CD14-positive monocyte (primary cell): Measurements from ENCODE around the gene PRSS1. TPM values are rescaled to one million over a fixed set of nuclear protein-coding genes. Genes with fewer than 3 reads are reported as not detected.

Experiments used
- DNase-seq, 3 donors: peaks; one replicate each; pipeline ENCODE4 v3.0.0-alpha.2; 2011 to 2022
- H2AFZ ChIP-seq: 2 replicates; pipeline ENCODE4 v1.6.0; 2012; ENCODE audit warnings: mild to moderate bottlenecking, low read depth, low read length, inconsistent platforms; ENCODE audit not compliant: insufficient read depth, poor library complexity, severe bottlenecking
- H3K27ac ChIP-seq, 2 donors: 1 replicate in 1 of 2; 2 replicates in 1 of 2; pipeline ENCODE4 v1.5.1; 2012 to 2013; ENCODE audit warnings: low read length in 2 of 2, control low read depth in 1 of 2, inconsistent platforms in 1 of 2, low read depth in 1 of 2, mild to moderate bottlenecking in 1 of 2
- H3K27me3 ChIP-seq, 2 donors: one replicate each; pipeline versions ENCODE4 v1.6.0 to v1.6.1; 2011 to 2013; ENCODE audit warnings: low read length in 2 of 2; ENCODE audit not compliant: control insufficient read depth in 2 of 2, insufficient read depth in 2 of 2
- H3K36me3 ChIP-seq, 2 donors: replicated peaks in 1 of 2; 1 replicate in 1 of 2; 2 replicates in 1 of 2; pipeline versions ENCODE4 v1.5.1 to v1.6.1; 2012 to 2013; ENCODE audit warnings: low read length in 2 of 2, control low read depth in 1 of 2, inconsistent platforms in 1 of 2, mild to moderate bottlenecking in 1 of 2; ENCODE audit not compliant: insufficient read depth in 2 of 2, control insufficient read depth in 1 of 2
- H3K4me1 ChIP-seq, 2 donors: 1 replicate in 1 of 2; 2 replicates in 1 of 2; pipeline versions ENCODE4 v1.5.1 to v1.6.1; 2012 to 2013; ENCODE audit warnings: low read length in 2 of 2, control low read depth in 1 of 2, inconsistent platforms in 1 of 2, mild to moderate bottlenecking in 1 of 2, moderate library complexity in 1 of 2; ENCODE audit not compliant: insufficient read depth in 2 of 2, control insufficient read depth in 1 of 2
- H3K4me2 ChIP-seq: replicated peaks from 2 replicates; pipeline ENCODE3; 2012; ENCODE audit warnings: low read length, moderate library complexity, mild to moderate bottlenecking; ENCODE audit not compliant: poor library complexity, severe bottlenecking; ENCODE audit errors: extremely low read depth
- H3K4me3 ChIP-seq, 3 experiments: fragments of 200-600 bp in 1 of 3; sonication (generic) in 1 of 3; replicated peaks in 1 of 3; 1 replicate in 2 of 3; 2 replicates in 1 of 3; pipeline ENCODE4 v1.5.1; 2011 to 2013; ENCODE audit warnings: low read length in 3 of 3, mild to moderate bottlenecking in 3 of 3, control low read depth in 2 of 3, low read depth in 2 of 3, inconsistent platforms in 1 of 3, moderate library complexity in 1 of 3
- H3K79me2 ChIP-seq: 2 replicates; pipeline ENCODE4 v1.6.0; 2012; ENCODE audit warnings: mild to moderate bottlenecking, control low read depth, inconsistent platforms, low read length, moderate library complexity; ENCODE audit not compliant: insufficient read depth
- H3K9ac ChIP-seq: 2 replicates; pipeline ENCODE4 v1.6.0; 2017; ENCODE audit warnings: low read length, mild to moderate bottlenecking; ENCODE audit not compliant: insufficient read depth, poor library complexity, severe bottlenecking
- H3K9me3 ChIP-seq, 2 donors: replicated peaks in 1 of 2; 1 replicate in 1 of 2; 2 replicates in 1 of 2; pipeline versions ENCODE4 v1.5.1 to v1.6.1; 2012 to 2013; ENCODE audit warnings: low read length in 2 of 2, control low read depth in 1 of 2; ENCODE audit not compliant: control insufficient read depth in 1 of 2, insufficient read depth in 1 of 2
- H4K20me1 ChIP-seq: 2 replicates; pipeline ENCODE4 v1.6.0; 2012; ENCODE audit warnings: mild to moderate bottlenecking, low read length, control low read depth, moderate library complexity; ENCODE audit not compliant: insufficient read depth
- H3K27ac Mint-ChIP-seq, 7 donors: one replicate each; pipeline ENCODE4 v1.8.0; 2020; ENCODE audit warnings: mild to moderate bottlenecking in 7 of 7, mixed read lengths in 7 of 7, moderate library complexity in 6 of 7, inconsistent platforms in 2 of 7
- H3K27me3 Mint-ChIP-seq, 3 donors: one replicate each; pipeline ENCODE4 v1.8.0; 2021 to 2022; ENCODE audit warnings: low read depth in 3 of 3, mild to moderate bottlenecking in 3 of 3, mixed read lengths in 3 of 3, moderate library complexity in 3 of 3, inconsistent platforms in 1 of 3
- H3K36me3 Mint-ChIP-seq, 2 donors: one replicate each; pipeline ENCODE4 v1.8.0; 2020; ENCODE audit warnings: mixed read lengths in 2 of 2, inconsistent platforms in 1 of 2, mild to moderate bottlenecking in 1 of 2
- H3K4me1 Mint-ChIP-seq: one replicate; pipeline ENCODE4 v1.8.0; 2020; ENCODE audit warnings: mild to moderate bottlenecking, mixed read lengths
- H3K4me3 Mint-ChIP-seq, 2 donors: one replicate each; pipeline ENCODE4 v1.8.0; 2020; ENCODE audit warnings: mild to moderate bottlenecking in 2 of 2, mixed read lengths in 2 of 2, moderate library complexity in 1 of 2
- H3K9me3 Mint-ChIP-seq, 7 donors: one replicate each; pipeline ENCODE4 v1.8.0; 2020 to 2022; ENCODE audit warnings: mixed read lengths in 7 of 7, mild to moderate bottlenecking in 6 of 7, moderate library complexity in 6 of 7, inconsistent platforms in 2 of 7
- WGBS: methylation state at CpG from one replicate; pipeline ENCODE4 v1.1.5; 2013; ENCODE audit warnings: missing lambda C conversion rate; ENCODE audit not compliant: insufficient coverage; 5-methylcytosine and 5-hydroxymethylcytosine counted together
- intact Hi-C, 2 donors: fragments of 100-400 bp; cut with micrococcal nuclease; formaldehyde crosslinking; loops; one replicate each; pipeline versions ENCODE4 v1.15.0 to v1.15.1; 2023
- polyA plus RNA-seq, 3 donors: library from polyadenylated mRNA; depleted of rRNA in 1 of 3; unstranded in 2 of 3; stranded (reverse) in 1 of 3; fragments of 300-500 nt in 2 of 3; fragments of >200 nt in 1 of 3; fragmentation: Illumina TruSeq in 2 of 3; gene quantifications; 1 replicate in 2 of 3; 2 replicates in 1 of 3; pipeline ENCODE4 v1.2.3, GENCODE V29; 2012 to 2021
- TF ChIP-seq, protein P1 (sequence below): fragments of 200-600 bp; IDR thresholded peaks from one replicate; pipeline ENCODE4 v1.8.0; 2022; ENCODE audit warnings: antibody characterized with exemption, mild to moderate bottlenecking

The PRSS1 gene
- polyA plus RNA-seq, 3 donors = not detected

DNA sequence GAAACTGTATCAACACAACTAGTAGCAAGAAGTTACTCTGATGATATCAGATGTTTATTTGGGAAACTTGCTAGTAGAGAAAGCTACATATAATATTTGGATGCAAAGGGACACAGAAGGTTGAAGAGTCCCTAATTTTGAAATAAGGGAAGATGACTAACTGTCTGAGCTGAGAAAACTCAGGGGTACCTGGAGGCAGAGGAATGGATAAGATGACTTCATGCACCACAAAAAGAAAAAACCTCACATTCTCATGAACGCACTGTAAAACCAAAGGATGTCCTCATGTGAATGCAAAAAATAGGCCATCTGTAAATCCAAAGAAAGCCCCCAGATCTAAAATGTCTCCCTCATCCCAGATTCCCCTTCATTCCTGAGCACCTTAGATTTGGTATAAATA, 50.8 kb downstream of the PRSS1 start:
- no peaks in the 10 kb centered on the region for H4K20me1 ChIP-seq
- H3K4me3 ChIP-seq = no peak overlapping the region
- H3K4me1 Mint-ChIP-seq = peaks cover 20% of the 10 kb centered on the region
- no peak overlapping the region for H3K9ac ChIP-seq
- peaks cover 3 to 12% of the 10 kb centered on the region in 2 donors for H3K36me3 Mint-ChIP-seq
- no peak overlapping the region for H3K27ac ChIP-seq
- H3K27me3 ChIP-seq = peaks cover 45 to 46% of the 10 kb centered on the region in 2 donors
- no CpG with 5 or more reads among the region's 1 CpG for WGBS
- H3K79me2 ChIP-seq = no peaks in the 10 kb centered on the region
- no peak overlapping the region for H3K27ac Mint-ChIP-seq
- H3K4me2 ChIP-seq = no peak overlapping the region
- peaks cover 15 to 17% of the 10 kb centered on the region in 2 donors for H3K4me1 ChIP-seq
- no peak overlapping the region for H2AFZ ChIP-seq
- TF ChIP-seq, protein P1, sequence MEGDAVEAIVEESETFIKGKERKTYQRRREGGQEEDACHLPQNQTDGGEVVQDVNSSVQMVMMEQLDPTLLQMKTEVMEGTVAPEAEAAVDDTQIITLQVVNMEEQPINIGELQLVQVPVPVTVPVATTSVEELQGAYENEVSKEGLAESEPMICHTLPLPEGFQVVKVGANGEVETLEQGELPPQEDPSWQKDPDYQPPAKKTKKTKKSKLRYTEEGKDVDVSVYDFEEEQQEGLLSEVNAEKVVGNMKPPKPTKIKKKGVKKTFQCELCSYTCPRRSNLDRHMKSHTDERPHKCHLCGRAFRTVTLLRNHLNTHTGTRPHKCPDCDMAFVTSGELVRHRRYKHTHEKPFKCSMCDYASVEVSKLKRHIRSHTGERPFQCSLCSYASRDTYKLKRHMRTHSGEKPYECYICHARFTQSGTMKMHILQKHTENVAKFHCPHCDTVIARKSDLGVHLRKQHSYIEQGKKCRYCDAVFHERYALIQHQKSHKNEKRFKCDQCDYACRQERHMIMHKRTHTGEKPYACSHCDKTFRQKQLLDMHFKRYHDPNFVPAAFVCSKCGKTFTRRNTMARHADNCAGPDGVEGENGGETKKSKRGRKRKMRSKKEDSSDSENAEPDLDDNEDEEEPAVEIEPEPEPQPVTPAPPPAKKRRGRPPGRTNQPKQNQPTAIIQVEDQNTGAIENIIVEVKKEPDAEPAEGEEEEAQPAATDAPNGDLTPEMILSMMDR = no peak
- peaks cover 0 to 25% of the 10 kb centered on the region in 2 donors for H3K9me3 ChIP-seq
- H3K36me3 ChIP-seq = no peaks in the 10 kb centered on the region
- H3K4me3 Mint-ChIP-seq = no peak overlapping the region
- DNase-seq = no peak
- peaks cover 0 to 16% (median 7%) of the 10 kb centered on the region in 7 donors for H3K9me3 Mint-ChIP-seq
- intact Hi-C loops = no loop called here
- peaks cover 43 to 57% (median 54%) of the 10 kb centered on the region in 3 donors for H3K27me3 Mint-ChIP-seq

DNA sequence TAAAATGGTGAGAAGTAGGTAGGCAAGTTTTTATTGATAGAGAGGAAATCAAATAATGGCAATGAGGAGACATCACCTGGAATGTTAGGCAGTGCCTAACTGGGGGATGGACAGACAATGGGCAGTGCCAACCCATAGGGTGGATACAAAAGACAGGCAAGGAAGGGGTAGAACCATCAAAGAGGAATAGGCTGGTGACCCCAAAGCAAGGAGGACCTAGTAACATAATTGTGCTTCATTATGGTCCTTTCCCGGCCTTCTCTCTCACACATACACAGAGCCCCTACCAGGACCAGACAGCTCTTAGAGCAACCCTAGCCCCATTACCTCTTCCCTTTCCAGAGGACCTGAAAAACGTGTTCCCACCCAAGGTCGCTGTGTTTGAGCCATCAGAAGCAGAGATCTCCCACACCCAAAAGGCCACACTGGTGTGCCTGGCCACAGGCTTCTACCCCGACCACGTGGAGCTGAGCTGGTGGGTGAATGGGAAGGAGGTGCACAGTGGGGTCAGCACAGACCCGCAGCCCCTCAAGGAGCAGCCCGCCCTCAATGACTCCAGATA, 51.5 kb downstream of the PRSS1 start:
- DNase-seq = no peak
- Histone ChIP-seq H3K27me3 (peaks cover 39 to 40% of the 10 kb centered on the region in 2 donors), H3K36me3 (no peaks in the 10 kb centered on the region), H3K4me3 (no peak overlapping the region), H3K27ac (no peak overlapping the region), H3K9me3 (peaks cover 0 to 25% of the 10 kb centered on the region in 2 donors), H3K4me1 (peaks cover 15 to 17% of the 10 kb centered on the region in 2 donors), H3K9ac (no peak overlapping the region), H2AFZ (no peak overlapping the region), H3K4me2 (no peak overlapping the region), H4K20me1 (no peaks in the 10 kb centered on the region), H3K79me2 (no peaks in the 10 kb centered on the region)
- no peak overlapping the region for H3K4me3 Mint-ChIP-seq
- WGBS = 90% methylated on average over 2 of the region's 7 CpGs
- TF ChIP-seq, protein P1 = no peak
- no peak overlapping the region for H3K27ac Mint-ChIP-seq
- peaks cover 0 to 16% (median 7%) of the 10 kb centered on the region in 7 donors for H3K9me3 Mint-ChIP-seq
- H3K4me1 Mint-ChIP-seq = peaks cover 22% of the 10 kb centered on the region
- H3K36me3 Mint-ChIP-seq = peaks cover 3 to 12% of the 10 kb centered on the region in 2 donors
- H3K27me3 Mint-ChIP-seq = peaks cover 39 to 52% (median 47%) of the 10 kb centered on the region in 3 donors
- intact Hi-C loops = no loop called here
